GM12878 (cell line): Measurements from ENCODE around the gene CCDC187. TPM values are rescaled to one million over a fixed set of nuclear protein-coding genes. Genes with fewer than 3 reads are reported as not detected.

ENCODE experiments used
- ATAC-seq: fragments of 200-7000 bp; cut with Tn5 transposase; 3 replicates; pipeline ENCODE4 v1.9.1; 2020; ENCODE audit warnings: mild to moderate bottlenecking, moderate library complexity
- BruUV-seq: library from RNA; stranded (reverse); fragments of 400-500 nt; replicated peaks from 2 replicates; lab custom pipeline; 2021; lab: Mats Ljungman, UMichigan
- CTCF ChIA-PET: fragments of 300-600 bp; sonication (Branson Sonifier 250); formaldehyde crosslinking; extraction: SDS; loops from one replicate; lab custom pipeline; 2021; ENCODE audit warnings: inconsistent platforms; lab: Yijun Ruan, JAX
- POLR2A ChIA-PET: fragments of 350-600 bp; formaldehyde crosslinking; extraction: SDS; loops from one replicate; lab custom pipeline; 2021; ENCODE audit warnings: inconsistent platforms; lab: Charles Lee
- RAD21 ChIA-PET: fragments of 300-600 bp; sonication (Branson Sonifier 250); formaldehyde crosslinking; loops from one replicate; lab custom pipeline; 2023; ENCODE audit warnings: antibody characterized with exemption; ENCODE audit not compliant: unreplicated experiment; lab: Charles Lee
- SMC1A ChIA-PET: fragments of 300-600 bp; sonication (Branson Sonifier 250); formaldehyde crosslinking; loops from one replicate; lab custom pipeline; 2023; ENCODE audit not compliant: unreplicated experiment, uncharacterized antibody; lab: Charles Lee
- DNase-seq: peaks from one replicate; pipeline ENCODE4 v3.0.0-alpha.2; 2011; ENCODE audit warnings: low read depth, low spot score
- FAIRE-seq: peaks from 3 replicates; lab custom pipeline; 2011; peaks lifted over from hg19 to GRCh38; lab: Jason Lieb, UNC
- H2AFZ ChIP-seq: 2 replicates; pipeline ENCODE4 v1.6.0; 2011; ENCODE audit warnings: low read depth, low read length, control low read depth; ENCODE audit not compliant: control insufficient read depth
- H3K27ac ChIP-seq: 2 replicates; pipeline ENCODE4 v1.5.1; 2011; ENCODE audit warnings: control low read depth; ENCODE audit not compliant: control insufficient read depth, insufficient read depth
- H3K27me3 ChIP-seq, 2 experiments: replicated peaks in 1 of 2; 2 replicates each; pipeline versions ENCODE4 v1.6.0 to v1.6.1; 2011; ENCODE audit warnings: low read length in 1 of 2; ENCODE audit not compliant: control insufficient read depth in 2 of 2, insufficient read depth in 2 of 2
- H3K36me3 ChIP-seq, 2 experiments: 2 replicates each; pipeline ENCODE4 v1.5.1; 2011; ENCODE audit warnings: low read length in 1 of 2; ENCODE audit not compliant: control insufficient read depth in 2 of 2, insufficient read depth in 2 of 2
- H3K4me1 ChIP-seq: 2 replicates; pipeline ENCODE4 v1.6.1; 2011; ENCODE audit warnings: mild to moderate bottlenecking, low read length, moderate library complexity, mixed read lengths; ENCODE audit not compliant: control insufficient read depth, insufficient read depth
- H3K4me2 ChIP-seq: 2 replicates; pipeline ENCODE4 v1.6.0; 2011; ENCODE audit warnings: control low read depth; ENCODE audit not compliant: control insufficient read depth, insufficient read depth
- H3K4me3 ChIP-seq: fragments of 200-600 bp; sonication (generic); 2 replicates; pipeline ENCODE4 v1.5.1; 2016
- H3K79me2 ChIP-seq: 2 replicates; pipeline ENCODE4 v1.6.0; 2011; ENCODE audit warnings: low read length; ENCODE audit not compliant: control insufficient read depth, insufficient read depth
- H3K9ac ChIP-seq: 2 replicates; pipeline ENCODE4 v1.8.0; 2011; ENCODE audit warnings: low read length, control low read depth, mixed read lengths; ENCODE audit not compliant: control insufficient read depth, insufficient read depth
- H3K9me3 ChIP-seq: replicated peaks from 3 replicates; pipeline ENCODE4 v1.5.1; 2011; ENCODE audit warnings: mild to moderate bottlenecking, low read length; ENCODE audit not compliant: control insufficient read depth, insufficient read depth
- H4K20me1 ChIP-seq: 2 replicates; pipeline ENCODE4 v1.6.0; 2011; ENCODE audit not compliant: control insufficient read depth, insufficient read depth
- PBX3 ChIP-seq: IDR thresholded peaks from 2 replicates; pipeline ENCODE4 v1.6.1; 2011; ENCODE audit warnings: mild to moderate bottlenecking, low read depth, low read length, moderate library complexity; ENCODE audit not compliant: insufficient replicate concordance
- PML ChIP-seq: IDR thresholded peaks from 2 replicates; pipeline ENCODE4 v1.6.1; 2012; ENCODE audit warnings: low read length, inconsistent platforms
- RAD21 ChIP-seq: IDR thresholded peaks from 2 replicates; pipeline ENCODE4 v1.6.1; 2011; ENCODE audit warnings: mild to moderate bottlenecking, low read depth, low read length, moderate library complexity; ENCODE audit not compliant: insufficient read depth
- RAD51 ChIP-seq: fragments of 450-650 bp; IDR thresholded peaks from 2 replicates; pipeline ENCODE4 v1.6.1; 2016; ENCODE audit warnings: moderate library complexity, mild to moderate bottlenecking, inconsistent platforms
- SREBF1 ChIP-seq: IDR thresholded peaks from 2 replicates; pipeline ENCODE4 v1.6.1; 2012; ENCODE audit warnings: mild to moderate bottlenecking, low read length
- TBL1XR1 ChIP-seq: IDR thresholded peaks from 2 replicates; pipeline ENCODE4 v1.6.1; 2012; ENCODE audit warnings: low read depth, low read length, improper control_type of control experiment
- WGBS: methylation state at CpG from one replicate; pipeline ENCODE4 v1.1.6; 2016; ENCODE audit warnings: low lambda C conversion rate; ENCODE audit not compliant: insufficient replicate concordance, insufficient coverage; ENCODE audit errors: missing lambda C conversion rate; 5-methylcytosine and 5-hydroxymethylcytosine counted together
- in situ Hi-C: fragments of 300-500 bp; cut with MboI; formaldehyde crosslinking; loops from 9 replicates; pipeline ENCODE4 v1.14.3; 2018; ENCODE audit warnings: mixed read lengths
- intact Hi-C: fragments of 100-400 bp; cut with micrococcal nuclease; formaldehyde crosslinking; loops from one replicate; pipeline ENCODE4 v1.14.2; 2022; ENCODE audit not compliant: unreplicated experiment
- polyA plus RNA-seq, 11 experiments: library from polyadenylated mRNA; depleted of rRNA in 4 of 11; unstranded in 6 of 11; stranded (reverse) in 5 of 11; fragments of >200 nt; fragmentation: Nextera tagmentation in 4 of 11; fragmentation: Illumina TruSeq in 1 of 11; extraction: Ambion mirVana in 4 of 11; extraction: Trizol in 1 of 11; gene quantifications; 1 replicate in 1 of 11; 2 replicates in 10 of 11; pipeline versions ENCODE4 v1.2.1 to v1.2.3, GENCODE V29; 2011 to 2016; ENCODE audit warnings: inconsistent platforms in 2 of 11, missing spikeins in 2 of 11, low read depth in 1 of 11
- total RNA-seq, 4 experiments: library from RNA; depleted of rRNA in 3 of 4; stranded (reverse); fragments of >200 nt in 3 of 4; fragmentation: Illumina TruSeq in 1 of 4; extraction: Trizol in 1 of 4; gene quantifications; 2 replicates each; pipeline versions ENCODE4 v1.2.1 to v1.2.3, GENCODE V29; 2013 to 2021

Gene CCDC187
- total and polyA plus RNA-seq, 10 of the 15 experiments (the other 5 are each of a cell fraction or from before 2014, with no cell fraction given): 0.04 to 0.23 (median 0.04) TPM; not detected in 7

GRCh38 chr9:136292591-136293448 lies 11.1 kb downstream of the CCDC187 start:
- TF ChIP-seq TBL1XR1 (no peak), RAD21 (no peak), PBX3 (peak; percentile 23), SREBF1 (no peak), RAD51 (no peak), PML (no peak)
- no peaks in the 10 kb centered on the region; the same call in 2 of the 3 replicates for H3K9me3 ChIP-seq
- no peaks in the 10 kb centered on the region for H3K27me3 ChIP-seq
- ChIA-PET SMC1A (no interaction called here), CTCF (no interaction called here), POLR2A (no interaction called here), RAD21 (no interaction called here)
- ATAC-seq: no peak
- FAIRE-seq: no peak
- intact Hi-C loops: no loop called here
- H3K4me3 ChIP-seq: no peak overlapping the region
- H3K4me1 ChIP-seq: no peaks in the 10 kb centered on the region
- no peaks in the 10 kb centered on the region for H3K79me2 ChIP-seq
- H4K20me1 ChIP-seq: no peaks in the 10 kb centered on the region
- in situ Hi-C loops: no loop called here
- H3K36me3 ChIP-seq: no peaks in the 10 kb centered on the region
- H2AFZ ChIP-seq: no peak overlapping the region
- H3K27ac ChIP-seq: no peak overlapping the region
- H3K4me2 ChIP-seq: no peak overlapping the region
- no peak overlapping the region for H3K9ac ChIP-seq
- 89% methylated on average over 34 of the region's 34 CpGs for WGBS
- DNase-seq: no peak
- BruUV-seq: no TSS peak
